ENCODE data around the gene NOL7. TPM values are rescaled to one million over a fixed set of nuclear protein-coding genes. Genes with fewer than 3 reads are reported as not detected.

The NOL7 gene
- total and polyA plus RNA-seq, 12 donors = 42.4 to 111 (median 69.7) TPM

- Histone ChIP-seq H3K27me3 (no peaks in the 10 kb centered on the region), H3K4me3 (no peak overlapping the region), H3K9me3 (replicated peaks in 1 of 3) (no peaks in the 10 kb centered on the region), H3K36me3 (replicated peaks in 1 of 2) (peaks cover 0 to 12% of the 10 kb centered on the region in 2 donors), H3K27ac (no peak overlapping the region), H3K4me1 (replicated peaks in 1 of 2) (no peaks in the 10 kb centered on the region)
- no peak for DNase-seq
- intact Hi-C loops (cut with DNase I) = no loop called here
- no peak for TF ChIP-seq CTCF (IDR thresholded peaks at IDR 0.05)
- TF ChIP-seq POLR2A (IDR thresholded peaks at IDR 0.05) = no peak
- 87 to 95% (median 89%) methylated on average over 6 of the region's 6 CpGs for WGBS, 4 donors
Observed at GRCh38 chr6:13593720-13594119, 21.4 kb upstream of the NOL7 start.

GRCh38 chr6:13597073-13597472 lies 18.1 kb upstream of the NOL7 start:
- peaks cover 0 to 20% of the 10 kb centered on the region in 2 donors for H3K36me3 ChIP-seq (replicated peaks in 1 of 2)

GRCh38 chr6:13600036-13600435 lies 15.1 kb upstream of the NOL7 start:
- Histone ChIP-seq H3K27me3 (no peaks in the 10 kb centered on the region), H3K4me1 (replicated peaks in 1 of 2) (no peaks in the 10 kb centered on the region), H3K27ac (no peak overlapping the region), H3K4me3 (no peak overlapping the region), H3K9me3 (replicated peaks in 1 of 3) (no peaks in the 10 kb centered on the region), H3K36me3 (replicated peaks in 1 of 2) (peaks cover 0 to 20% of the 10 kb centered on the region in 2 donors)
- WGBS, 4 donors = 92 to 98% (median 98%) methylated on average over 6 of the region's 6 CpGs
- intact Hi-C loops (cut with DNase I) = no loop called here
- DNase-seq = no peak
- no peak for TF ChIP-seq POLR2A (IDR thresholded peaks at IDR 0.05)

More at GRCh38 chr6:13597073-13597472, 18.1 kb upstream of the NOL7 start:
- 91 to 95% (median 94%) methylated on average over 4 of the region's 4 CpGs for WGBS, 4 donors
- Histone ChIP-seq H3K27me3 (no peaks in the 10 kb centered on the region), H3K27ac (no peak overlapping the region), H3K4me3 (no peak overlapping the region), H3K9me3 (replicated peaks in 1 of 3) (no peaks in the 10 kb centered on the region), H3K4me1 (replicated peaks in 1 of 2) (no peaks in the 10 kb centered on the region)
- TF ChIP-seq POLR2A (IDR thresholded peaks at IDR 0.05) (no peak), CTCF (IDR thresholded peaks at IDR 0.05) (no peak)
- DNase-seq = no peak
- intact Hi-C loops (cut with DNase I) = no loop called here

- DNase-seq = no peak
- intact Hi-C loops (cut with DNase I) = no loop called here
- no peaks in the 10 kb centered on the region for H3K27me3 ChIP-seq
- no peak overlapping the region for H3K4me3 ChIP-seq
- 91 to 93% (median 93%) methylated on average over 4 of the region's 4 CpGs for WGBS, 4 donors
- no peak for TF ChIP-seq POLR2A (IDR thresholded peaks at IDR 0.05)
- no peak for TF ChIP-seq CTCF (IDR thresholded peaks at IDR 0.05)
- no peaks in the 10 kb centered on the region for H3K4me1 ChIP-seq (replicated peaks in 1 of 2)
- no peak overlapping the region for H3K27ac ChIP-seq
- H3K36me3 ChIP-seq (replicated peaks in 1 of 2) = peaks cover 0 to 10% of the 10 kb centered on the region in 2 donors
- no peaks in the 10 kb centered on the region for H3K9me3 ChIP-seq (replicated peaks in 1 of 3)
Observed at GRCh38 chr6:13604135-13604534, 11.0 kb upstream of the NOL7 start.
